ENCODE results near the gene ADAMTS12.

Gene ADAMTS12

DNA sequence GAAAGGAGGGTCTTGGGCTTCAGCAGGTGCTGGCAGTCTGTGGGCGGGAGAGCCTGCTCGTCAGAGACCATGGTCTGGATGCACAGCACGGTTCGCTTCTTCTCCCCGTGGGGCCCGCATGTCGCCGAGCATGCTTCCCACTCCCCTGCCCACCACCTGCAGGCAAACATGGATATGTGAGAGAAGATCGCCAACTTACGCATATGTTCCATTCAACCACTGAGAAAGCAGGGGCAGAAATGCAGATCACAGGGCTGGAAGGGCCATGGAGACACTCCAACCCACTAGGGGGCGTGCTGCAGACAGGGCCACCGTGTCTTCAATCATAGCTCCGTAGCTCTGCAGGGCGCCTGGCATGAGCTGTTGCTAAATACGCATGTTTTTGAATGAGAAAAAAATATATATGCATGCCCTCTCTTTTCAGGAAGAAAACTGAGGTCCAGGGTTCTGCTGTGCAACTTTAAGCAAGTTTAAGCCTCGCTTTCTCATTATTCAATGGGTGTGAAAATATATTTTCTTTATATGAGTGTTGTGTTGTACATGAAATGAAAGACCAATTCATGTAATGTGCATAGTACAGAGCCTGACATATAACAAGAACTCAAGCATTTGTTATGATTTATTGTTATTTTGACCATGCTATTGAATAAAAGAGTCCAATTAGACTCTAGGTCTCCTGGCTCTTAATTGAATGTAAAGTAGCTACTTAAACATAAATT, 303.0 kb downstream of the ADAMTS12 start:
- TF ChIP-seq, protein P1, sequence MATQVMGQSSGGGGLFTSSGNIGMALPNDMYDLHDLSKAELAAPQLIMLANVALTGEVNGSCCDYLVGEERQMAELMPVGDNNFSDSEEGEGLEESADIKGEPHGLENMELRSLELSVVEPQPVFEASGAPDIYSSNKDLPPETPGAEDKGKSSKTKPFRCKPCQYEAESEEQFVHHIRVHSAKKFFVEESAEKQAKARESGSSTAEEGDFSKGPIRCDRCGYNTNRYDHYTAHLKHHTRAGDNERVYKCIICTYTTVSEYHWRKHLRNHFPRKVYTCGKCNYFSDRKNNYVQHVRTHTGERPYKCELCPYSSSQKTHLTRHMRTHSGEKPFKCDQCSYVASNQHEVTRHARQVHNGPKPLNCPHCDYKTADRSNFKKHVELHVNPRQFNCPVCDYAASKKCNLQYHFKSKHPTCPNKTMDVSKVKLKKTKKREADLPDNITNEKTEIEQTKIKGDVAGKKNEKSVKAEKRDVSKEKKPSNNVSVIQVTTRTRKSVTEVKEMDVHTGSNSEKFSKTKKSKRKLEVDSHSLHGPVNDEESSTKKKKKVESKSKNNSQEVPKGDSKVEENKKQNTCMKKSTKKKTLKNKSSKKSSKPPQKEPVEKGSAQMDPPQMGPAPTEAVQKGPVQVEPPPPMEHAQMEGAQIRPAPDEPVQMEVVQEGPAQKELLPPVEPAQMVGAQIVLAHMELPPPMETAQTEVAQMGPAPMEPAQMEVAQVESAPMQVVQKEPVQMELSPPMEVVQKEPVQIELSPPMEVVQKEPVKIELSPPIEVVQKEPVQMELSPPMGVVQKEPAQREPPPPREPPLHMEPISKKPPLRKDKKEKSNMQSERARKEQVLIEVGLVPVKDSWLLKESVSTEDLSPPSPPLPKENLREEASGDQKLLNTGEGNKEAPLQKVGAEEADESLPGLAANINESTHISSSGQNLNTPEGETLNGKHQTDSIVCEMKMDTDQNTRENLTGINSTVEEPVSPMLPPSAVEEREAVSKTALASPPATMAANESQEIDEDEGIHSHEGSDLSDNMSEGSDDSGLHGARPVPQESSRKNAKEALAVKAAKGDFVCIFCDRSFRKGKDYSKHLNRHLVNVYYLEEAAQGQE (IDR thresholded peaks at IDR 0.05; ENCODE audit: insufficient read depth in 1 of 2, low read depth in 2 of 2, low read length in 2 of 2), result no peak
- TF ChIP-seq POLR2AphosphoS5 (IDR thresholded peaks at IDR 0.05; ENCODE audit: low read depth, low read length), result no peak
- no peak for TF ChIP-seq SIN3A (IDR thresholded peaks at IDR 0.05; ENCODE audit: borderline replicate concordance, insufficient read depth, low read length)
- no peak for TF ChIP-seq TAF1 (IDR thresholded peaks at IDR 0.05; ENCODE audit: borderline replicate concordance, insufficient read depth, low read length)
- no peak for TF ChIP-seq FOXP2 (optimal IDR thresholded peaks at IDR 0.05; ENCODE audit: borderline replicate concordance, extremely low read depth, extremely low read length, insufficient read depth)

- TF ChIP-seq SIN3A (IDR thresholded peaks at IDR 0.05; ENCODE audit: borderline replicate concordance, insufficient read depth, low read length), result no peak
- no peak for TF ChIP-seq POLR2AphosphoS5 (IDR thresholded peaks at IDR 0.05; ENCODE audit: low read depth, low read length)
- TF ChIP-seq, protein P1 (IDR thresholded peaks at IDR 0.05; ENCODE audit: insufficient read depth in 1 of 2, low read depth in 2 of 2, low read length in 2 of 2), result no peak
- no peak for TF ChIP-seq FOXP2 (optimal IDR thresholded peaks at IDR 0.05; ENCODE audit: borderline replicate concordance, extremely low read depth, extremely low read length, insufficient read depth)
- TF ChIP-seq TAF1 (IDR thresholded peaks at IDR 0.05; ENCODE audit: borderline replicate concordance, insufficient read depth, low read length), result no peak
These were observed 308.5 kb downstream of the ADAMTS12 start for GRCh38 chr5:33583332-33583731.

- TF ChIP-seq FOXP2 (optimal IDR thresholded peaks at IDR 0.05; ENCODE audit: borderline replicate concordance, extremely low read depth, extremely low read length, insufficient read depth), result no peak
- no peak for TF ChIP-seq POLR2AphosphoS5 (IDR thresholded peaks at IDR 0.05; ENCODE audit: low read depth, low read length)
- no peak for TF ChIP-seq SIN3A (IDR thresholded peaks at IDR 0.05; ENCODE audit: borderline replicate concordance, insufficient read depth, low read length)
- TF ChIP-seq, protein P1 (IDR thresholded peaks at IDR 0.05; ENCODE audit: insufficient read depth in 1 of 2, low read depth in 2 of 2, low read length in 2 of 2), result no peak
- TF ChIP-seq TAF1 (IDR thresholded peaks at IDR 0.05; ENCODE audit: borderline replicate concordance, insufficient read depth, low read length), result no peak
These were observed 309.4 kb downstream of the ADAMTS12 start for GRCh38 chr5:33582417-33582816.

- no peak for TF ChIP-seq SIN3A (IDR thresholded peaks at IDR 0.05; ENCODE audit: borderline replicate concordance, insufficient read depth, low read length)
- TF ChIP-seq POLR2AphosphoS5 (IDR thresholded peaks at IDR 0.05; ENCODE audit: low read depth, low read length), result no peak
- TF ChIP-seq TAF1 (IDR thresholded peaks at IDR 0.05; ENCODE audit: borderline replicate concordance, insufficient read depth, low read length), result no peak
- TF ChIP-seq FOXP2 (optimal IDR thresholded peaks at IDR 0.05; ENCODE audit: borderline replicate concordance, extremely low read depth, extremely low read length, insufficient read depth), result no peak
- TF ChIP-seq, protein P1 (IDR thresholded peaks at IDR 0.05; ENCODE audit: insufficient read depth in 1 of 2, low read depth in 2 of 2, low read length in 2 of 2), result no peak
These were observed 312.0 kb downstream of the ADAMTS12 start for GRCh38 chr5:33579789-33580188.

All from PFSK-1 (cell line).